HG03558 (cell line): ENCODE results near the gene ANKRD2.
"Not testable (repeated sequence)": the region's sequence is repeated elsewhere in the genome, so short reads cannot be mapped to it uniquely, and the experiment has no call there.

Source experiments
- ATAC-seq: cut with Tn5 transposase; IDR thresholded peaks from one replicate; pipeline ENCODE4 v1.9.1; 2021; ENCODE audit warnings: moderate number of reproducible peaks; ENCODE audit not compliant: unreplicated experiment; ENCODE audit errors: extremely low read depth

Gene ANKRD2

GRCh38 chr10:97570789-97571471 is 1.6 kb upstream of the ANKRD2 start:
- no peak for ATAC-seq

GRCh38 chr10:97571622-97572021 is 957 bp upstream of the ANKRD2 start:
- no peak for ATAC-seq

GRCh38 chr10:97573021-97573420 is 442 bp downstream of the ANKRD2 start:
- ATAC-seq: no peak

- no peak for ATAC-seq
Observed at GRCh38 chr10:97573672-97574071, 1.1 kb downstream of the ANKRD2 start.

GRCh38 chr10:97574374-97575126 is 2.0 kb downstream of the ANKRD2 start:
- ATAC-seq: no peak

GRCh38 chr10:97575127-97575668 is 2.6 kb downstream of the ANKRD2 start:
- ATAC-seq: no peak

GRCh38 chr10:97576487-97576886 is 3.9 kb downstream of the ANKRD2 start:
- ATAC-seq: not testable (repeated sequence)

GRCh38 chr10:97577701-97578100 is 5.1 kb downstream of the ANKRD2 start:
- no peak for ATAC-seq

- ATAC-seq: no peak
Observed at GRCh38 chr10:97578171-97578844, 5.7 kb downstream of the ANKRD2 start.

- ATAC-seq: no peak
Observed at GRCh38 chr10:97580421-97581367, 8.1 kb downstream of the ANKRD2 start.

GRCh38 chr10:97582169-97582568 is 9.6 kb downstream of the ANKRD2 start:
- no peak for ATAC-seq

- no peak for ATAC-seq
Observed at GRCh38 chr10:97583476-97583875, 10.9 kb downstream of the ANKRD2 start.

GRCh38 chr10:97584060-97584797 is 11.7 kb downstream of the ANKRD2 start, which contains the start of gene HOGA1:
Gene HOGA1, plus strand, starts transcription at chr10:97584389. Its CDS starts 315 bp downstream, at chr10:97584704.
- ATAC-seq: no peak

GRCh38 chr10:97584798-97585438 is 12.3 kb downstream of the ANKRD2 start:
- no peak for ATAC-seq

- ATAC-seq: no peak
Observed at GRCh38 chr10:97585439-97585811, 12.8 kb downstream of the ANKRD2 start.

- ATAC-seq: no peak
Observed at GRCh38 chr10:97587183-97587582, 14.6 kb downstream of the ANKRD2 start.

GRCh38 chr10:97589479-97589878 is 16.9 kb downstream of the ANKRD2 start, which contains the start of gene C10orf62:
Gene C10orf62, plus strand, starts transcription at chr10:97589721. Its CDS starts 177 bp downstream, at chr10:97589898.
- no peak for ATAC-seq

GRCh38 chr10:97590082-97590747 is 17.6 kb downstream of the ANKRD2 start:
- ATAC-seq: no peak
